Skeletal muscle tissue (tissue), 4 donors: ENCODE data around the gene KLK2. TPM values are rescaled to one million over a fixed set of nuclear protein-coding genes. Genes with fewer than 3 reads are reported as not detected.

Experiments
- H3K27ac ChIP-seq: one replicate; pipeline ENCODE4 v1.7.0; 2013; ENCODE audit warnings: mild to moderate bottlenecking, low read depth, low read length, inconsistent platforms
- H3K27me3 ChIP-seq, 3 donors: one replicate each; pipeline ENCODE4 v1.7.0; 2013; ENCODE audit warnings: low read length in 3 of 3; ENCODE audit not compliant: control insufficient read depth in 3 of 3, insufficient read depth in 3 of 3
- H3K36me3 ChIP-seq, 3 donors: one replicate each; pipeline ENCODE4 v1.7.0; 2013; ENCODE audit warnings: low read length in 3 of 3; ENCODE audit not compliant: control insufficient read depth in 3 of 3, insufficient read depth in 3 of 3
- H3K4me1 ChIP-seq, 3 donors: one replicate each; pipeline ENCODE4 v1.7.0; 2013; ENCODE audit warnings: low read length in 3 of 3, mild to moderate bottlenecking in 3 of 3; ENCODE audit not compliant: control insufficient read depth in 3 of 3, insufficient read depth in 3 of 3
- H3K4me3 ChIP-seq, 3 donors: one replicate each; pipeline ENCODE4 v1.7.0; 2013; ENCODE audit warnings: low read length in 3 of 3
- H3K9ac ChIP-seq, 3 donors: one replicate each; pipeline ENCODE4 v1.7.0; 2013; ENCODE audit warnings: low read length in 3 of 3, mild to moderate bottlenecking in 3 of 3, moderate library complexity in 2 of 3, low read depth in 1 of 3
- H3K9me3 ChIP-seq, 3 donors: one replicate each; pipeline ENCODE4 v1.7.0; 2013; ENCODE audit warnings: low read length in 3 of 3; ENCODE audit not compliant: control insufficient read depth in 3 of 3
- total RNA-seq: library from RNA; depleted of rRNA; stranded (reverse); fragments of >200 nt; gene quantifications from one replicate; pipeline ENCODE4 v1.2.3, GENCODE V29; 2014
- donor health status: Osteomylitis.

Gene KLK2
- not detected for total RNA-seq

- Histone ChIP-seq H3K9me3 (peaks cover 0 to 3% (median 0%) of the 10 kb centered on the region in 3 donors), H3K27me3 (peaks cover 12 to 44% (median 30%) of the 10 kb centered on the region in 3 donors), H3K4me1 (no peaks in the 10 kb centered on the region), H3K4me3 (no peak within 1 kb of the TSS), H3K9ac (no peak within 1 kb of the TSS), H3K36me3 (no peaks in the 10 kb centered on the region), H3K27ac (no peak within 1 kb of the TSS)
These were observed at the start of gene KLK2 for GRCh38 chr19:50873056-50873455. Gene KLK2, plus strand, starts transcription at chr19:50873439. Its CDS starts 35 bp downstream, at chr19:50873474.

- Histone ChIP-seq H3K36me3 (no peaks in the 10 kb centered on the region), H3K9ac (no peak overlapping the region), H3K27ac (no peak overlapping the region), H3K27me3 (peaks cover 19 to 54% (median 28%) of the 10 kb centered on the region in 3 donors), H3K4me1 (no peaks in the 10 kb centered on the region), H3K9me3 (no peaks in the 10 kb centered on the region), H3K4me3 (no peak overlapping the region)
These were observed 46.6 kb upstream of the KLK2 start for GRCh38 chr19:50826492-50827240.

GRCh38 chr19:50827476-50827875 lies 45.8 kb upstream of the KLK2 start:
- Histone ChIP-seq H3K27ac (no peak overlapping the region), H3K9me3 (no peaks in the 10 kb centered on the region), H3K36me3 (no peaks in the 10 kb centered on the region), H3K9ac (no peak overlapping the region), H3K4me1 (no peaks in the 10 kb centered on the region), H3K27me3 (peaks cover 11 to 46% (median 23%) of the 10 kb centered on the region in 3 donors), H3K4me3 (no peak overlapping the region)

- Histone ChIP-seq H3K27me3 (peaks cover 8 to 41% (median 21%) of the 10 kb centered on the region in 3 donors), H3K4me1 (no peaks in the 10 kb centered on the region), H3K36me3 (no peaks in the 10 kb centered on the region), H3K9me3 (no peaks in the 10 kb centered on the region), H3K27ac (no peak overlapping the region), H3K9ac (no peak overlapping the region), H3K4me3 (no peak overlapping the region)
These were observed 43.4 kb upstream of the KLK2 start for GRCh38 chr19:50829801-50830200.

- no peak overlapping the region for H3K27ac ChIP-seq
- H3K9me3 ChIP-seq, result no peaks in the 10 kb centered on the region
- H3K9ac ChIP-seq, result no peak overlapping the region
- peaks cover 12 to 45% (median 28%) of the 10 kb centered on the region in 3 donors for H3K27me3 ChIP-seq
- H3K4me1 ChIP-seq, result peaks cover 2% of the 10 kb centered on the region in 3 donors
- no peaks in the 10 kb centered on the region for H3K36me3 ChIP-seq
- H3K4me3 ChIP-seq, result no peak overlapping the region
These were observed 42.8 kb upstream of the KLK2 start for GRCh38 chr19:50830266-50831025.

GRCh38 chr19:50831026-50831396 lies 42.2 kb upstream of the KLK2 start:
- H3K9me3 ChIP-seq, result no peaks in the 10 kb centered on the region
- H3K27ac ChIP-seq, result no peak overlapping the region
- peaks cover 18 to 46% (median 30%) of the 10 kb centered on the region in 3 donors for H3K27me3 ChIP-seq
- H3K36me3 ChIP-seq, result no peaks in the 10 kb centered on the region
- H3K4me3 ChIP-seq, result no peak overlapping the region
- peaks cover 6 to 7% (median 6%) of the 10 kb centered on the region in 3 donors for H3K4me1 ChIP-seq
- H3K9ac ChIP-seq, result no peak overlapping the region

- peaks cover 6 to 9% (median 8%) of the 10 kb centered on the region in 3 donors for H3K4me1 ChIP-seq
- no peak overlapping the region for H3K9ac ChIP-seq
- no peaks in the 10 kb centered on the region for H3K36me3 ChIP-seq
- peaks cover 31 to 58% (median 33%) of the 10 kb centered on the region in 3 donors for H3K27me3 ChIP-seq
- H3K27ac ChIP-seq, result no peak overlapping the region
- no peak overlapping the region for H3K4me3 ChIP-seq
- no peaks in the 10 kb centered on the region for H3K9me3 ChIP-seq
These were observed 40.6 kb upstream of the KLK2 start for GRCh38 chr19:50832666-50833065.

GRCh38 chr19:50833117-50833801 lies 40.0 kb upstream of the KLK2 start, which contains the start of gene KLK15:
Gene KLK15, minus strand, starts transcription at chr19:50833574. Its CDS starts 2,082 bp downstream, at chr19:50831492.
- H3K27me3 ChIP-seq, result peaks cover 32 to 60% (median 34%) of the 10 kb centered on the region in 3 donors
- no peaks in the 10 kb centered on the region for H3K9me3 ChIP-seq
- no peak within 1 kb of the TSS for H3K4me3 ChIP-seq
- no peak within 1 kb of the TSS for H3K27ac ChIP-seq
- no peaks in the 10 kb centered on the region for H3K36me3 ChIP-seq
- peaks cover 6 to 9% (median 8%) of the 10 kb centered on the region in 3 donors for H3K4me1 ChIP-seq
- H3K9ac ChIP-seq, result no peak within 1 kb of the TSS

- no peak overlapping the region for H3K27ac ChIP-seq
These were observed 39.5 kb upstream of the KLK2 start for GRCh38 chr19:50833802-50834167.

More at GRCh38 chr19:50833802-50834167, 39.5 kb upstream of the KLK2 start:
- no peak overlapping the region for H3K4me3 ChIP-seq
- H3K27me3 ChIP-seq, result peaks cover 33 to 60% (median 34%) of the 10 kb centered on the region in 3 donors
- H3K4me1 ChIP-seq, result peaks cover 6 to 9% (median 8%) of the 10 kb centered on the region in 3 donors
- no peak overlapping the region for H3K9ac ChIP-seq
- H3K9me3 ChIP-seq, result no peaks in the 10 kb centered on the region
- no peaks in the 10 kb centered on the region for H3K36me3 ChIP-seq
